Endothelial cell of umbilical vein (primary cell): ENCODE results near the gene TTC1. TPM values are rescaled to one million over a fixed set of nuclear protein-coding genes. Genes with fewer than 3 reads are reported as not detected.
A peak's percentile ranks its signal among the peaks of the same experiment; 100 is the strongest.

Source experiments
- BruUV-seq: library from RNA; stranded (reverse); fragments of 400-500 nt; replicated peaks from 2 replicates; lab custom pipeline; 2021; lab: Mats Ljungman, UMichigan
- CTCF ChIA-PET: fragments of 300-600, 350-600 bp; sonication (Branson Sonifier 250); formaldehyde crosslinking; loops from one replicate; lab custom pipeline; 2021; ENCODE audit warnings: antibody characterized with exemption, inconsistent platforms; lab: Charles Lee
- POLR2A ChIA-PET: fragments of 300-600, 350-600 bp; sonication (Branson Sonifier 250); formaldehyde crosslinking; loops from one replicate; lab custom pipeline; 2021; ENCODE audit warnings: antibody characterized with exemption, inconsistent platforms; lab: Charles Lee
- DNase-seq: peaks from one replicate; pipeline ENCODE4 v3.0.0-alpha.2; 2011; ENCODE audit warnings: low read depth, low spot score
- FAIRE-seq: peaks from 2 replicates; lab custom pipeline; 2011; peaks lifted over from hg19 to GRCh38; lab: Jason Lieb, UNC
- H2AFZ ChIP-seq: 2 replicates; pipeline ENCODE4 v1.6.0; 2012; ENCODE audit warnings: low read depth, low read length, control low read depth, inconsistent platforms
- H3K27ac ChIP-seq: 2 replicates; pipeline ENCODE4 v1.5.1; 2011; ENCODE audit warnings: low read depth, mild to moderate bottlenecking, control low read depth, low read length, moderate library complexity; ENCODE audit not compliant: insufficient read depth
- H3K27me3 ChIP-seq, 2 experiments: 2 replicates each; pipeline versions ENCODE4 v1.6.0 to v1.6.1; 2011; ENCODE audit warnings: low read length in 2 of 2, mixed read lengths in 1 of 2; ENCODE audit not compliant: control insufficient read depth in 2 of 2, insufficient read depth in 2 of 2
- H3K36me3 ChIP-seq, 2 experiments: 2 replicates in 1 of 2; 3 replicates in 1 of 2; pipeline ENCODE4 v1.5.1; 2011; ENCODE audit warnings: low read length in 2 of 2, mild to moderate bottlenecking in 1 of 2, moderate library complexity in 1 of 2; ENCODE audit not compliant: control insufficient read depth in 2 of 2, insufficient read depth in 2 of 2; ENCODE audit errors: extremely low read depth in 1 of 2
- H3K4me1 ChIP-seq: 3 replicates; pipeline ENCODE4 v1.5.1; 2011; ENCODE audit warnings: mild to moderate bottlenecking, low read length; ENCODE audit not compliant: control insufficient read depth, insufficient read depth; ENCODE audit errors: extremely low read depth
- H3K4me2 ChIP-seq: 2 replicates; pipeline ENCODE4 v1.6.1; 2011; ENCODE audit warnings: low read length, control low read depth, mixed read lengths; ENCODE audit not compliant: insufficient read depth
- H3K4me3 ChIP-seq, 3 experiments: fragments of 200-600 bp in 1 of 3; sonication (generic), shearing (Covaris generic) in 1 of 3; replicated peaks in 1 of 3; 2 replicates each; pipeline ENCODE4 v1.5.1; 2011 to 2016; ENCODE audit warnings: control low read depth in 3 of 3, low read length in 3 of 3, mild to moderate bottlenecking in 2 of 3, inconsistent platforms in 1 of 3, low read depth in 1 of 3, moderate library complexity in 1 of 3; ENCODE audit not compliant: insufficient read depth in 1 of 3
- H3K79me2 ChIP-seq: 2 replicates; pipeline ENCODE4 v1.6.0; 2012; ENCODE audit warnings: low read length, inconsistent platforms; ENCODE audit not compliant: control insufficient read depth, insufficient read depth
- H3K9ac ChIP-seq: replicated peaks from 2 replicates; pipeline ENCODE3; 2011; ENCODE audit warnings: low read length, control low read depth; ENCODE audit not compliant: insufficient read depth; ENCODE audit errors: extremely low read depth
- H3K9me1 ChIP-seq: replicated peaks from 3 replicates; pipeline ENCODE4 v1.6.0; 2011; ENCODE audit warnings: mild to moderate bottlenecking, low read length; ENCODE audit not compliant: control insufficient read depth, insufficient read depth; ENCODE audit errors: extremely low read depth
- H3K9me3 ChIP-seq: replicated peaks from 2 replicates; pipeline ENCODE4 v1.5.1; 2012; ENCODE audit warnings: low read length, inconsistent platforms; ENCODE audit not compliant: control insufficient read depth, insufficient read depth
- H4K20me1 ChIP-seq: replicated peaks from 2 replicates; pipeline ENCODE3; 2011; ENCODE audit warnings: mild to moderate bottlenecking, low read length; ENCODE audit not compliant: control insufficient read depth, insufficient read depth; ENCODE audit errors: extremely low read depth
- CTCF ChIP-seq, 2 donors: IDR thresholded peaks; 1 replicate in 1 of 2; 2 replicates in 1 of 2; pipeline ENCODE4 v1.5.1; 2011; ENCODE audit warnings: low read length in 2 of 2, mild to moderate bottlenecking in 2 of 2, moderate library complexity in 2 of 2, control low read depth in 1 of 2, inconsistent platforms in 1 of 2, low read depth in 1 of 2; ENCODE audit not compliant: insufficient read depth in 1 of 2; ENCODE audit errors: extremely low read depth in 1 of 2
- EZH2 ChIP-seq: IDR thresholded peaks from 2 replicates; pipeline ENCODE4 v1.6.1; 2012; ENCODE audit warnings: borderline replicate concordance, low read depth, mild to moderate bottlenecking, moderate library complexity, low read length, inconsistent platforms; ENCODE audit not compliant: severe bottlenecking
- FOS ChIP-seq: IDR thresholded peaks from 2 replicates; pipeline ENCODE4 v1.6.1; 2011; ENCODE audit warnings: mild to moderate bottlenecking, low read length, moderate library complexity, borderline replicate concordance; ENCODE audit not compliant: insufficient read depth
- GATA2 ChIP-seq: IDR thresholded peaks from 2 replicates; pipeline ENCODE4 v1.7.0; 2011; ENCODE audit warnings: low read depth, mild to moderate bottlenecking, moderate library complexity, mixed read lengths, low read length; ENCODE audit not compliant: insufficient read length, insufficient read depth
- MAX ChIP-seq: IDR thresholded peaks from 2 replicates; pipeline ENCODE4 v1.6.1; 2011; ENCODE audit not compliant: insufficient read depth, insufficient read length
- MYC ChIP-seq: IDR thresholded peaks from one replicate; pipeline ENCODE4 v1.6.1; 2011; ENCODE audit warnings: mild to moderate bottlenecking, low read depth, low read length
- POLR2A ChIP-seq: IDR thresholded peaks from 2 replicates; pipeline ENCODE4 v1.6.1; 2012; ENCODE audit warnings: low read depth, mild to moderate bottlenecking, control low read depth, low read length
- dilution Hi-C: fragments of 300-500 bp; cut with MboI; formaldehyde crosslinking; loops from one replicate; pipeline ENCODE4 v1.15.0; 2019; ENCODE audit warnings: low sequenced_read_pairs; ENCODE audit not compliant: extremely low pct_ligation_motif_present
- intact Hi-C: fragments of 100-400 bp; cut with micrococcal nuclease; formaldehyde crosslinking; loops from one replicate; pipeline ENCODE4 v1.10.0; 2022
- polyA plus RNA-seq, 4 experiments: library from polyadenylated mRNA; depleted of rRNA in 3 of 4; stranded (reverse) in 3 of 4; unstranded in 1 of 4; fragments of >200 nt; gene quantifications; 2 replicates each; pipeline versions ENCODE4 v1.2.1 to v1.2.3, GENCODE V29; 2011 to 2012; ENCODE audit warnings: missing spikeins in 1 of 4
- total RNA-seq: library from RNA; stranded (reverse); gene quantifications from 2 replicates; pipeline ENCODE4 v1.2.3, GENCODE V29; 2021

Gene TTC1
- total and polyA plus RNA-seq, 2 donors (not counting 3 experiments of a cell fraction or from before 2014, with no cell fraction given) = 23.9 to 62.6 TPM

GRCh38 chr5:160054831-160055230, 45.9 kb downstream of the TTC1 start:
- Histone ChIP-seq H3K27ac (no peak overlapping the region), H3K4me2 (no peak overlapping the region), H2AFZ (no peak overlapping the region), H3K27me3 (no peaks in the 10 kb centered on the region), H3K79me2 (no peaks in the 10 kb centered on the region), H3K9me3 (no peaks in the 10 kb centered on the region), H3K4me1 (no peaks in the 10 kb centered on the region), H3K36me3 (peaks cover 12 to 17% of the 10 kb centered on the region in 2 experiments), H4K20me1 (no peaks in the 10 kb centered on the region), H3K9ac (no peak overlapping the region), H3K4me3 (no peak overlapping the region), H3K9me1 (no peaks in the 10 kb centered on the region)
- no TSS peak for BruUV-seq
- ChIA-PET CTCF (interaction anchor here (1.6 to 4.3 kb wide), 3 partner anchors 16 to 33 kb away, joined by 6 to 21 read pairs (median 9); no protein-coding TSS in a partner anchor), POLR2A (no interaction called here)
- no peak for TF ChIP-seq MYC
- peak; percentile 28 for TF ChIP-seq FOS
- TF ChIP-seq GATA2 = no peak
- TF ChIP-seq EZH2 = no peak
- no peak for TF ChIP-seq POLR2A
- TF ChIP-seq MAX = no peak
- no peak for TF ChIP-seq CTCF (IDR thresholded peaks at IDR 0.05; ENCODE audit: extremely low read depth in 1 of 2, insufficient read depth in 1 of 2, low read depth in 1 of 2, low read length in 2 of 2)
- intact Hi-C loops (no loop called here), dilution Hi-C loops (no loop called here)
- DNase-seq (no peak), FAIRE-seq (no peak)
